ENCODE measurements around the gene TSPAN14. TPM values are rescaled to one million over a fixed set of nuclear protein-coding genes. Genes with fewer than 3 reads are reported as not detected.

TSPAN14 gene
- total and polyA plus RNA-seq, 2 of the 13 experiments (the other 11 are each of a cell fraction or from before 2014, with no cell fraction given): 24.1 to 80.6 TPM

GRCh38 chr10:80552151-80552646, 98.1 kb downstream of the TSPAN14 start (continued):
- TF ChIP-seq THRA (CRISPR knock-in tag; IDR thresholded peaks at IDR 0.05; ENCODE audit: borderline replicate concordance): peak; percentile 14; the same call in 1 of the 2 replicates
- no peak for TF ChIP-seq ZNF513 (CRISPR knock-in tag; conservative IDR thresholded peaks at IDR 0.05)
- no peak for TF ChIP-seq ZNF607 (CRISPR knock-in tag; IDR thresholded peaks at IDR 0.05; ENCODE audit: borderline replicate concordance)

- no peak overlapping the region for H3K9ac ChIP-seq (ENCODE audit: insufficient read depth, low read depth, low read length)
- intact Hi-C loops (cut with micrococcal nuclease; ENCODE audit: unreplicated experiment) (no loop called here), in situ Hi-C loops (cut with HindIII; ENCODE audit: extremely low pct_ligation_motif_present, low pct_unique_long_range_greater_than_20kb) (no loop called here)
- H4K20me1 ChIP-seq (ENCODE audit: insufficient read depth, low read length): no peaks in the 10 kb centered on the region
- 0 out of 5 replicates have a peak, but pooled peaks cover 0 to 3% of the 10 kb centered on the region in 2 experiments for H3K27me3 ChIP-seq (ENCODE audit: control insufficient read depth in 1 of 2, insufficient read depth in 2 of 2, low read length in 2 of 2)
- H3K4me3 ChIP-seq (replicated peaks in 1 of 3; ENCODE audit: insufficient read depth in 1 of 3, low read depth in 2 of 3, low read length in 3 of 3): no peak overlapping the region
- H3K36me3 ChIP-seq (replicated peaks in 1 of 2; ENCODE audit: control insufficient read depth in 1 of 2, insufficient read depth in 2 of 2, low read length in 2 of 2): no peaks in the 10 kb centered on the region
- no peak overlapping the region for H3K4me2 ChIP-seq (ENCODE audit: low read depth, low read length)
- no peaks in the 10 kb centered on the region for H3K79me2 ChIP-seq (ENCODE audit: insufficient read depth, low read length)
- ChIA-PET POLR2A (no interaction called here), CTCF (ENCODE audit: low intra/inter-chr PET ratio, low total read pairs) (no interaction called here)
- no TSS peak for BruUV-seq (replicated peaks)
- ATAC-seq: no peak
- no peak overlapping the region for H3K27ac ChIP-seq (ENCODE audit: extremely low read length, insufficient read depth, low read length)
- 37% methylated on average over 5 of the region's 5 CpGs for WGBS (ENCODE audit: low lambda C conversion rate)
- no peak for DNase-seq (ENCODE audit: low spot score)
- H2AFZ ChIP-seq (ENCODE audit: low read length): no peak overlapping the region
- H3K4me1 ChIP-seq (ENCODE audit: insufficient read depth, low read length): peaks cover 13% of the 10 kb centered on the region
- no peak for FAIRE-seq
- no peaks in the 10 kb centered on the region for H3K9me3 ChIP-seq (ENCODE audit: low read length)
- no peak for TF ChIP-seq SKI (IDR thresholded peaks at IDR 0.05; ENCODE audit: partially characterized antibody)
- TF ChIP-seq ZZZ3 (CRISPR knock-in tag; IDR thresholded peaks at IDR 0.05; ENCODE audit: borderline replicate concordance): no peak
- TF ChIP-seq ZBED4 (CRISPR knock-in tag; IDR thresholded peaks at IDR 0.05; ENCODE audit: borderline replicate concordance): no peak
- no peak for TF ChIP-seq ZNF557 (CRISPR knock-in tag; IDR thresholded peaks at IDR 0.05)
- TF ChIP-seq NFIC (IDR thresholded peaks at IDR 0.05; ENCODE audit: low read length): no peak
- TF ChIP-seq MAZ (IDR thresholded peaks at IDR 0.05; ENCODE audit: borderline replicate concordance, low read depth, low read length): no peak
- no peak for TF ChIP-seq MAZ (CRISPR knock-in tag; IDR thresholded peaks at IDR 0.05; ENCODE audit: low read depth)
- no peak for TF ChIP-seq ZNF10 (CRISPR knock-in tag; IDR thresholded peaks at IDR 0.05; ENCODE audit: borderline replicate concordance, low read depth)
- no peak for TF ChIP-seq HCFC1 (IDR thresholded peaks at IDR 0.05; ENCODE audit: low read depth, low read length)
- TF ChIP-seq DNMT3B (CRISPR knock-in tag; conservative IDR thresholded peaks at IDR 0.05): no peak
- TF ChIP-seq ZBTB20 (CRISPR knock-in tag; IDR thresholded peaks at IDR 0.05; ENCODE audit: borderline replicate concordance, low read depth): no peak
- TF ChIP-seq FOXO1 (CRISPR knock-in tag; IDR thresholded peaks at IDR 0.05): no peak
- no peak for TF ChIP-seq GZF1 (CRISPR knock-in tag; IDR thresholded peaks at IDR 0.05)
These were observed 99.3 kb downstream of the TSPAN14 start for GRCh38 chr10:80553436-80553835.
